Left ventricle myocardium inferior (tissue), 1 donor: ENCODE data around the gene SUN2. TPM values are rescaled to one million over a fixed set of nuclear protein-coding genes. Genes with fewer than 3 reads are reported as not detected.

Source experiments
- DNase-seq: peaks from one replicate; pipeline ENCODE4 v3.0.0-alpha.2; 2020
- H3K27ac ChIP-seq: fragments of 200-600 bp; replicated peaks from 2 replicates; pipeline ENCODE4 v1.8.0; 2021
- H3K27me3 ChIP-seq: fragments of 200-600 bp; 2 replicates; pipeline ENCODE4 v1.8.0; 2021; ENCODE audit warnings: low read depth
- H3K36me3 ChIP-seq: fragments of 200-600 bp; 2 replicates; pipeline ENCODE4 v1.8.0; 2021
- H3K4me1 ChIP-seq: fragments of 200-600 bp; 2 replicates; pipeline ENCODE4 v1.8.0; 2021
- H3K4me3 ChIP-seq: fragments of 200-600 bp; 2 replicates; pipeline ENCODE4 v1.8.0; 2021; ENCODE audit warnings: mild to moderate bottlenecking, moderate library complexity
- H3K9me3 ChIP-seq: fragments of 200-600 bp; replicated peaks from 2 replicates; pipeline ENCODE4 v1.8.0; 2021
- intact Hi-C: fragments of 100-400 bp; cut with micrococcal nuclease; formaldehyde crosslinking; loops from one replicate; pipeline ENCODE4 v1.11.0; 2022
- total RNA-seq: library from RNA; stranded (reverse); fragmentation: NEBNext Ultra II Directional; extraction: Animal tissue kit (Norgen Biotek cat#: 25700); gene quantifications from one replicate; pipeline ENCODE4 v1.2.1, GENCODE V29; 2021
- TF ChIP-seq, protein P1 (sequence below): fragments of 200-600 bp; IDR thresholded peaks from 2 replicates; pipeline ENCODE4 v1.8.0; 2021; ENCODE audit warnings: antibody characterized with exemption, mild to moderate bottlenecking, borderline replicate concordance
- donor health status: DM: no; HTN: yes; CAD: no; lungs with severe emphysema.

SUN2 gene
- total RNA-seq, 1 donor from 2014 or later, result 116 TPM

GRCh38 chr22:38772623-38772873, 16.8 kb upstream of the SUN2 start:
- no peaks in the 10 kb centered on the region for H3K9me3 ChIP-seq
- H3K27me3 ChIP-seq, result no peaks in the 10 kb centered on the region
- peaks cover 3% of the 10 kb centered on the region for H3K4me1 ChIP-seq
- H3K27ac ChIP-seq, result no peak overlapping the region
- intact Hi-C loops, result loop anchor here (10.0 kb wide), 1 partner anchor 342 kb away; no protein-coding TSS in a partner anchor
- TF ChIP-seq, protein P1, sequence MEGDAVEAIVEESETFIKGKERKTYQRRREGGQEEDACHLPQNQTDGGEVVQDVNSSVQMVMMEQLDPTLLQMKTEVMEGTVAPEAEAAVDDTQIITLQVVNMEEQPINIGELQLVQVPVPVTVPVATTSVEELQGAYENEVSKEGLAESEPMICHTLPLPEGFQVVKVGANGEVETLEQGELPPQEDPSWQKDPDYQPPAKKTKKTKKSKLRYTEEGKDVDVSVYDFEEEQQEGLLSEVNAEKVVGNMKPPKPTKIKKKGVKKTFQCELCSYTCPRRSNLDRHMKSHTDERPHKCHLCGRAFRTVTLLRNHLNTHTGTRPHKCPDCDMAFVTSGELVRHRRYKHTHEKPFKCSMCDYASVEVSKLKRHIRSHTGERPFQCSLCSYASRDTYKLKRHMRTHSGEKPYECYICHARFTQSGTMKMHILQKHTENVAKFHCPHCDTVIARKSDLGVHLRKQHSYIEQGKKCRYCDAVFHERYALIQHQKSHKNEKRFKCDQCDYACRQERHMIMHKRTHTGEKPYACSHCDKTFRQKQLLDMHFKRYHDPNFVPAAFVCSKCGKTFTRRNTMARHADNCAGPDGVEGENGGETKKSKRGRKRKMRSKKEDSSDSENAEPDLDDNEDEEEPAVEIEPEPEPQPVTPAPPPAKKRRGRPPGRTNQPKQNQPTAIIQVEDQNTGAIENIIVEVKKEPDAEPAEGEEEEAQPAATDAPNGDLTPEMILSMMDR, result no peak
- no peaks in the 10 kb centered on the region for H3K36me3 ChIP-seq
- H3K4me3 ChIP-seq, result no peak overlapping the region
- no peak for DNase-seq

DNA sequence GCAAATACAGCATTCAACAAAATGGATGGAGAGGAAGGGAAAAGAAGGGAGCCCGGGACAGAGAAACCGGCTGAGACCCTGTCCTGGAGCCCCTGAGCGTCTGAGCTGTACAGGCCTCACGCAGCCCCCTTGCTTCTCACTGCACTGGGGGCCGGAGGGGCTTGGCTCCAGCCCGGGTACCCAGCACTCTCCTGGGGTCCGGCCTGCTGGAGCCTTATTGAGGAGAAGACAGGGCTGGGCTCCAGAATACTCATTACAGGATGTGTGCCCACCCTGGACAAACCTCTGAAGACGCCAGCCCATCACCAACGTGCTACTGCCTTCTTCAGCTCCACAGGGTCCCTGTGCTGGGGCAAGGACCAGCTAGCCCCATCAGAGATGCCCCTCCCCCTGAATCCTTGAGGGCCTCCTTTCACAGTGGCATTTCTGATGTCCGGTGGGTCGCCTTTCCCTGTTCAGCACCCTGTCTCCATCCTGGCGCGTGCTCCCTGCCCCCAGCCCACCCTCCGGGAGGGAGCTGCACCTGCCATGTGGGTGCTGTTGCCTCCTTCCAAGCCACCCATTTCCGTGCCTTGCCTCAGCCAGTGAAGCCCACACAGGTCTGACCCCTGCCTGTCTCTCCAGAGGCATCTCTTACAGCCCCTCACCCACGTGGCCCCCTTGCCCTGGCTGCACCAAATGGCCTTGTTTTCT, 14.6 kb upstream of the SUN2 start:
- intact Hi-C loops, result loop anchor here (10.0 kb wide), 1 partner anchor 344 kb away; no protein-coding TSS in a partner anchor
- H3K36me3 ChIP-seq, result no peaks in the 10 kb centered on the region
- TF ChIP-seq, protein P1, result no peak
- no peak for DNase-seq
- peaks cover 6% of the 10 kb centered on the region for H3K27me3 ChIP-seq
- no peak overlapping the region for H3K4me3 ChIP-seq
- no peaks in the 10 kb centered on the region for H3K9me3 ChIP-seq
- peaks cover 3% of the 10 kb centered on the region for H3K4me1 ChIP-seq
- no peak overlapping the region for H3K27ac ChIP-seq

GRCh38 chr22:38768036-38768435, 12.2 kb upstream of the SUN2 start:
- TF ChIP-seq, protein P1, result no peak
- peaks cover 3% of the 10 kb centered on the region for H3K4me1 ChIP-seq
- no peak overlapping the region for H3K4me3 ChIP-seq
- H3K9me3 ChIP-seq, result no peaks in the 10 kb centered on the region
- DNase-seq, result no peak
- H3K36me3 ChIP-seq, result no peaks in the 10 kb centered on the region
- H3K27me3 ChIP-seq, result peaks cover 9% of the 10 kb centered on the region
- intact Hi-C loops, result loop anchor here (10.0 kb wide), 1 partner anchor 237 kb away; no protein-coding TSS in a partner anchor
- no peak overlapping the region for H3K27ac ChIP-seq

DNA sequence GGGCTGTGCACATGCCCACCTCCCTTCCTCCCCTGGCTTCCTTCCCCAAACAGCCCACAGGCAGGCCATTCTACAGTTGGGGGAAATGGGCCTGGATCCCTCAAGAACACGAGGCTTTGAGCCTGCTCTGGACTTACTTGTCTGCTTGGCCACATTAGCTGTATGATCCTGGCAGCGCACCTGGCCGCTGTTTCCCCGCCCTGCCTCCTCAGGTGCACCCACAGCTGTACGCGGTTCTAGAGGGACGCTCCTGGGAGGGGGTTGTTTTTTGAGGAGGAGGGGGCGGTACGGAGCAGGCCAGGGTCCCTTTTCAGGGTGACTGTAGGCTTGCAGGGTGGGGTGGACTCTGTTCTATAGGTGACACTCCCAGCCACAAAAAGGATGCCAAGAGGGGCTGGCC, 11.5 kb upstream of the SUN2 start:
- intact Hi-C loops, result loop anchor here (10.0 kb wide), 1 partner anchor 237 kb away; no protein-coding TSS in a partner anchor
- Histone ChIP-seq H3K36me3 (no peaks in the 10 kb centered on the region), H3K27ac (no peak overlapping the region), H3K4me3 (no peak overlapping the region), H3K9me3 (no peaks in the 10 kb centered on the region), H3K4me1 (peaks cover 3% of the 10 kb centered on the region), H3K27me3 (peaks cover 9% of the 10 kb centered on the region)
- TF ChIP-seq, protein P1, result no peak
- no peak for DNase-seq

DNA sequence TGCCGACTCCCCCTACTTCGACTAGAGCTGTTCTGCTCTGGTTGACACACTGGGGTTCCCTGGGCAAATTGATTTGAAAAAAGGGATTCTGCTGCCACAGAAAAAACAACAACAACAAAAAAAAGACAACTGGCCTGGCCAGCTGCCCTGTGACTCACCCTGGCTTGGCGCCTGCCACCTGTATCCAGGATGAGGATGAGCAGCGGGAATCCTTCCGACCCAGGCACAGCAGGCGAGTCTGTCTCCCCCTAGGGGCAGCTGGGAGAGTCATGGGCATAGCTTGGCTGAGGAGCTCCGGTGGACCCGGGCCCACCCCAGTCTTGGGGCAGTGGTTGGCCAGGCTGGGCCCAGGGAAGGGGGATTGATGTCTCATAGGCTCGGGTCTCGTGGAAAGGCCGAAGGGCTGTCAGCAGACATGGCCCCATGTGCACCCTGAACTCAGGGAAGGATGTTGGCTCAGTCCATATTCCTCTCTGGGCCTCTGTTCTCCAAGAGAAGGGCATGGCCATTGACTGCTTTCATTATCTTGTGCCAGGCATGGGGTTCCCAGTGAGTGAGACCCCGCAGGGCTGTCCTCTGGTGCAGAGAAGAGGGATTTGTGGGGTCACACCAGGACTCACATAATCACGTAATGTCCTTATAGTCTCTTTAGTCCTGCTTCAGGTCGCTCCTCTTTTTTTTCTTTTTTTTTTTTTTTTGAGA, 10.4 kb upstream of the SUN2 start:
- Histone ChIP-seq H3K27ac (no peak overlapping the region), H3K9me3 (no peaks in the 10 kb centered on the region), H3K4me1 (peaks cover 3% of the 10 kb centered on the region), H3K4me3 (no peak overlapping the region), H3K36me3 (no peaks in the 10 kb centered on the region), H3K27me3 (peaks cover 9% of the 10 kb centered on the region)
- intact Hi-C loops, result loop anchor here (10.0 kb wide), 1 partner anchor 239 kb away; no protein-coding TSS in a partner anchor
- peak; percentile 38 for DNase-seq
- TF ChIP-seq, protein P1, result peak; percentile 74
